H9 (cell line): ENCODE data around the gene IFNK. TPM values are rescaled to one million over a fixed set of nuclear protein-coding genes. Genes with fewer than 3 reads are reported as not detected.

Source experiments
- DNase-seq: peaks from one replicate; pipeline ENCODE4 v3.0.0-alpha.2; 2017
- H2AFZ ChIP-seq: one replicate; pipeline ENCODE4 v1.6.1; 2013; ENCODE audit warnings: mild to moderate bottlenecking, low read length, control low read depth, moderate library complexity
- H2AK5ac ChIP-seq: 2 replicates; pipeline ENCODE4 v1.6.1; 2013; ENCODE audit warnings: low read length, control low read depth, mixed read lengths; ENCODE audit not compliant: insufficient read length
- H2BK120ac ChIP-seq: one replicate; pipeline ENCODE4 v1.6.1; 2013; ENCODE audit warnings: low read depth, mild to moderate bottlenecking, low read length, control low read depth, inconsistent platforms; ENCODE audit not compliant: poor library complexity, severe bottlenecking
- H2BK12ac ChIP-seq: 2 replicates; pipeline ENCODE4 v1.6.1; 2013; ENCODE audit warnings: low read length, control low read depth, mixed read lengths, low read depth; ENCODE audit not compliant: insufficient read length
- H2BK15ac ChIP-seq: 2 replicates; pipeline ENCODE4 v1.6.1; 2013; ENCODE audit warnings: low read depth, low read length, control low read depth
- H2BK20ac ChIP-seq: one replicate; pipeline ENCODE4 v1.6.1; 2013; ENCODE audit warnings: low read depth, mild to moderate bottlenecking, low read length, control low read depth, inconsistent platforms; ENCODE audit not compliant: poor library complexity, severe bottlenecking
- H2BK5ac ChIP-seq: 2 replicates; pipeline ENCODE4 v1.6.1; 2013; ENCODE audit warnings: low read length, control low read depth, mixed read lengths; ENCODE audit not compliant: insufficient read length
- H3K14ac ChIP-seq: 2 replicates; pipeline ENCODE4 v1.6.1; 2013; ENCODE audit warnings: low read length, control low read depth; ENCODE audit not compliant: insufficient read depth
- H3K18ac ChIP-seq: 2 replicates; pipeline ENCODE4 v1.6.1; 2013; ENCODE audit warnings: low read depth, mild to moderate bottlenecking, mixed read lengths, low read length, control low read depth; ENCODE audit not compliant: insufficient read length
- H3K23ac ChIP-seq: 2 replicates; pipeline ENCODE4 v1.6.1; 2013; ENCODE audit warnings: low read length, control low read depth, mixed read lengths, low read depth; ENCODE audit not compliant: insufficient read length
- H3K23me2 ChIP-seq: 2 replicates; pipeline ENCODE4 v1.6.1; 2013; ENCODE audit warnings: low read depth, mild to moderate bottlenecking, mixed read lengths, low read length, control low read depth; ENCODE audit not compliant: insufficient read length, poor library complexity, severe bottlenecking
- H3K27ac ChIP-seq: 2 replicates; pipeline ENCODE4 v1.5.1; 2013; ENCODE audit warnings: low read length, control low read depth, mixed read lengths, low read depth; ENCODE audit not compliant: insufficient read length
- H3K27me3 ChIP-seq: 2 replicates; pipeline ENCODE4 v1.6.1; 2013; ENCODE audit warnings: low read length, control low read depth, inconsistent platforms; ENCODE audit not compliant: insufficient read depth
- H3K4ac ChIP-seq: 2 replicates; pipeline ENCODE4 v1.6.1; 2013; ENCODE audit warnings: low read depth, mild to moderate bottlenecking, control low read depth, inconsistent platforms, low read length, moderate library complexity
- H3K4me1 ChIP-seq: 2 replicates; pipeline ENCODE4 v1.6.1; 2013; ENCODE audit warnings: low read length, control low read depth, inconsistent platforms; ENCODE audit not compliant: insufficient read depth
- H3K4me2 ChIP-seq: 2 replicates; pipeline ENCODE4 v1.6.1; 2013; ENCODE audit warnings: low read length, control low read depth, mixed read lengths; ENCODE audit not compliant: insufficient read length, insufficient read depth
- H3K56ac ChIP-seq: 2 replicates; pipeline ENCODE4 v1.6.1; 2013; ENCODE audit warnings: low read depth, mild to moderate bottlenecking, mixed read lengths, low read length, control low read depth; ENCODE audit not compliant: insufficient read length
- H3K79me1 ChIP-seq: 2 replicates; pipeline ENCODE4 v1.6.1; 2013; ENCODE audit warnings: low read depth, mild to moderate bottlenecking, moderate library complexity, low read length, control low read depth, inconsistent platforms; ENCODE audit not compliant: insufficient read depth, poor library complexity, severe bottlenecking
- H3K79me2 ChIP-seq: 2 replicates; pipeline ENCODE4 v1.6.1; 2013; ENCODE audit warnings: low read length, control low read depth, inconsistent platforms; ENCODE audit not compliant: insufficient read depth
- H3K9ac ChIP-seq: 2 replicates; pipeline ENCODE4 v1.6.1; 2013; ENCODE audit warnings: low read length, control low read depth, mixed read lengths; ENCODE audit not compliant: insufficient read length; ENCODE audit errors: extremely low read depth
- H3K9me3 ChIP-seq: one replicate; pipeline ENCODE4 v1.6.1; 2013; ENCODE audit warnings: low read depth, low read length, inconsistent platforms; ENCODE audit not compliant: control insufficient read depth
- H3T11ph ChIP-seq: one replicate; pipeline ENCODE4 v1.6.1; 2013; ENCODE audit warnings: mild to moderate bottlenecking, low read length, control low read depth, inconsistent platforms
- H4K20me1 ChIP-seq: one replicate; pipeline ENCODE4 v1.6.1; 2013; ENCODE audit not compliant: control insufficient read depth, insufficient read length, insufficient read depth
- H4K5ac ChIP-seq: 2 replicates; pipeline ENCODE4 v1.6.1; 2013; ENCODE audit warnings: low read depth, mild to moderate bottlenecking, mixed read lengths, low read length, control low read depth; ENCODE audit not compliant: insufficient read length
- H4K8ac ChIP-seq: replicated peaks from 2 replicates; pipeline ENCODE4 v1.6.1; 2013; ENCODE audit warnings: low read length, control low read depth, mixed read lengths, low read depth; ENCODE audit not compliant: insufficient read length
- H4K91ac ChIP-seq: 2 replicates; pipeline ENCODE4 v1.6.1; 2013; ENCODE audit warnings: low read depth, mild to moderate bottlenecking, moderate library complexity, mixed read lengths, low read length, control low read depth; ENCODE audit not compliant: insufficient read length
- H3K27ac Mint-ChIP-seq, 3 experiments: 2 replicates in 2 of 3; 3 replicates in 1 of 3; pipeline ENCODE4 v1.8.0; 2020 to 2021; ENCODE audit warnings: mixed read lengths in 3 of 3, mild to moderate bottlenecking in 1 of 3, moderate library complexity in 1 of 3
- H3K27me3 Mint-ChIP-seq: 2 replicates; pipeline ENCODE4 v1.8.0; 2021; ENCODE audit warnings: low read depth, mild to moderate bottlenecking, moderate library complexity, mixed read lengths
- H3K36me3 Mint-ChIP-seq, 3 experiments: 2 replicates in 2 of 3; 3 replicates in 1 of 3; pipeline ENCODE4 v1.8.0; 2020 to 2021; ENCODE audit warnings: low read depth in 3 of 3, mixed read lengths in 3 of 3; ENCODE audit not compliant: insufficient read depth in 1 of 3
- H3K4me1 Mint-ChIP-seq, 2 experiments: 2 replicates each; pipeline ENCODE4 v1.8.0; 2020; ENCODE audit warnings: mixed read lengths in 2 of 2
- H3K4me3 Mint-ChIP-seq, 2 experiments: 2 replicates in 1 of 2; 3 replicates in 1 of 2; pipeline ENCODE4 v1.8.0; 2020 to 2021; ENCODE audit warnings: mild to moderate bottlenecking in 2 of 2, mixed read lengths in 2 of 2, moderate library complexity in 1 of 2
- H3K9me3 Mint-ChIP-seq, 2 experiments: 2 replicates in 1 of 2; 3 replicates in 1 of 2; pipeline ENCODE4 v1.8.0; 2020; ENCODE audit warnings: mild to moderate bottlenecking in 2 of 2, mixed read lengths in 2 of 2, moderate library complexity in 1 of 2
- WGBS: extraction: QIAGEN DNeasy Blood & Tissue Kit; methylation state at CpG from one replicate; pipeline ENCODE4 v1.1.7; 2013; ENCODE audit warnings: missing lambda C conversion rate, low lambda C conversion rate, mixed read lengths; ENCODE audit not compliant: insufficient read length; ENCODE audit errors: extremely low coverage; 5-methylcytosine and 5-hydroxymethylcytosine counted together
- total RNA-seq: library from RNA; stranded (reverse); gene quantifications from 2 replicates; pipeline ENCODE4 v1.2.1, GENCODE V29; 2021
- TF ChIP-seq, protein P1 (sequence below): fragments of 200-600 bp; sonication (generic); conservative IDR thresholded peaks from 3 replicates; pipeline ENCODE4 v1.8.0; 2021; ENCODE audit warnings: antibody characterized with exemption, mild to moderate bottlenecking

Gene IFNK
- total RNA-seq, 1 experiment from 2014 or later, result not detected

GRCh38 chr9:27496135-27496504 is 28.0 kb upstream of the IFNK start:
- Mint-ChIP-seq H3K9me3 (peaks cover 3 to 4% of the 10 kb centered on the region in 2 experiments; a peak in 3 of 5 replicates), H3K4me1 (peaks cover 54 to 67% of the 10 kb centered on the region in 2 experiments), H3K27me3 (no peaks in the 10 kb centered on the region), H3K36me3 (peaks cover 8 to 12% (median 10%) of the 10 kb centered on the region in 3 experiments; a peak in 6 of 7 replicates), H3K4me3 (no peak overlapping the region; a peak in 1 of 5 replicates), H3K27ac (peak overlapping the region in 1 of 3 experiments; percentile 51; a peak in 1 of 7 replicates)
- H3K79me2 ChIP-seq, result no peaks in the 10 kb centered on the region; the same call in 1 of the 2 replicates
- peaks cover 11% of the 10 kb centered on the region; the same call in 1 of the 2 replicates for H3K4me1 ChIP-seq
- H4K8ac ChIP-seq, result no peak overlapping the region
- no peak overlapping the region for H3K56ac ChIP-seq
- no peak overlapping the region for H2BK120ac ChIP-seq
- no peak overlapping the region for H2BK5ac ChIP-seq
- no peak overlapping the region for H2AFZ ChIP-seq
- H3K23me2 ChIP-seq, result no peaks in the 10 kb centered on the region
- no peaks in the 10 kb centered on the region for H4K20me1 ChIP-seq
- TF ChIP-seq, protein P1, sequence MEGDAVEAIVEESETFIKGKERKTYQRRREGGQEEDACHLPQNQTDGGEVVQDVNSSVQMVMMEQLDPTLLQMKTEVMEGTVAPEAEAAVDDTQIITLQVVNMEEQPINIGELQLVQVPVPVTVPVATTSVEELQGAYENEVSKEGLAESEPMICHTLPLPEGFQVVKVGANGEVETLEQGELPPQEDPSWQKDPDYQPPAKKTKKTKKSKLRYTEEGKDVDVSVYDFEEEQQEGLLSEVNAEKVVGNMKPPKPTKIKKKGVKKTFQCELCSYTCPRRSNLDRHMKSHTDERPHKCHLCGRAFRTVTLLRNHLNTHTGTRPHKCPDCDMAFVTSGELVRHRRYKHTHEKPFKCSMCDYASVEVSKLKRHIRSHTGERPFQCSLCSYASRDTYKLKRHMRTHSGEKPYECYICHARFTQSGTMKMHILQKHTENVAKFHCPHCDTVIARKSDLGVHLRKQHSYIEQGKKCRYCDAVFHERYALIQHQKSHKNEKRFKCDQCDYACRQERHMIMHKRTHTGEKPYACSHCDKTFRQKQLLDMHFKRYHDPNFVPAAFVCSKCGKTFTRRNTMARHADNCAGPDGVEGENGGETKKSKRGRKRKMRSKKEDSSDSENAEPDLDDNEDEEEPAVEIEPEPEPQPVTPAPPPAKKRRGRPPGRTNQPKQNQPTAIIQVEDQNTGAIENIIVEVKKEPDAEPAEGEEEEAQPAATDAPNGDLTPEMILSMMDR, result no peak
- H3K79me1 ChIP-seq, result peaks cover 4% of the 10 kb centered on the region
- no peak overlapping the region for H2BK12ac ChIP-seq
- H3K4ac ChIP-seq, result no peak overlapping the region
- no peak overlapping the region for H3K18ac ChIP-seq
- no peak overlapping the region for H4K5ac ChIP-seq
- no CpG with 5 or more reads among the region's 3 CpGs for WGBS
- no peak overlapping the region for H3K14ac ChIP-seq
- H4K91ac ChIP-seq, result no peak overlapping the region
- H3K9me3 ChIP-seq, result no peaks in the 10 kb centered on the region
- H3K23ac ChIP-seq, result no peak overlapping the region
- peak overlapping the region; percentile 7 for H3K27ac ChIP-seq
- H2BK15ac ChIP-seq, result no peak overlapping the region
- H3K4me2 ChIP-seq, result peak overlapping the region; percentile 34
- no peak overlapping the region for H2BK20ac ChIP-seq
- H3K9ac ChIP-seq, result no peak overlapping the region
- H3K27me3 ChIP-seq, result no peaks in the 10 kb centered on the region
- no peak overlapping the region for H3T11ph ChIP-seq
- DNase-seq, result no peak
- no peak overlapping the region for H2AK5ac ChIP-seq
